SHP77 treated with DMSO at 0.1 percent for 48 hours (cell line): ENCODE results near the gene COMMD9.

Experiments
- DNase-seq: peaks from one replicate; lab custom pipeline; 2025; lab: John Stamatoyannopoulos, UW

The COMMD9 gene

GRCh38 chr11:36296884-36297543 lies 7.8 kb upstream of the COMMD9 start:
- DNase-seq = no peak

- DNase-seq = no peak
These were observed 6.7 kb upstream of the COMMD9 start, which contains the start of gene PRR5L for GRCh38 chr11:36295926-36296325. PRR5L (plus strand) TSS chr11:36296288; CDS start chr11:36401122, 104,834 bp downstream.

DNA sequence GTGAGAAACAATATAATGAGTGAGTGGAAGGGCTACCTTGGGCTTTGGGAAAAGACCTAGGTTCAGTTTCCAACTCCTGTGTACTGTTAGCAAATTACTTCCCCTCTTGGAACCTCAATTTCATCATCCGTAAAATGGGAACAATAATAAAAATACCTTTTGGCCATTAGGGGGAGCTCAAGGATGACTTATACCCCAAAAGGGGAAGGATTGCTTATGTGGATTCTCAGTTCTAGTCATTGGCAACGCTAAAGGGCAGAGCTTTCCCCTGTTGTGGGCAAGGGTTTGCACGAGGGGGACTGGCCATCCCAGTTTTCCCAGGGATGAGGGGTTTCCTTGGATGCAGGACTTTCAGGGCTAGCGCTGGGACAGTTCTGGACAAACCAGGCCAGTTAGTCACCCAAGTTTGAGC lies 3.1 kb upstream of the COMMD9 start:
- DNase-seq = no peak

- DNase-seq = no peak
These were observed 590 bp downstream of the COMMD9 start for GRCh38 chr11:36288442-36289225.

DNA sequence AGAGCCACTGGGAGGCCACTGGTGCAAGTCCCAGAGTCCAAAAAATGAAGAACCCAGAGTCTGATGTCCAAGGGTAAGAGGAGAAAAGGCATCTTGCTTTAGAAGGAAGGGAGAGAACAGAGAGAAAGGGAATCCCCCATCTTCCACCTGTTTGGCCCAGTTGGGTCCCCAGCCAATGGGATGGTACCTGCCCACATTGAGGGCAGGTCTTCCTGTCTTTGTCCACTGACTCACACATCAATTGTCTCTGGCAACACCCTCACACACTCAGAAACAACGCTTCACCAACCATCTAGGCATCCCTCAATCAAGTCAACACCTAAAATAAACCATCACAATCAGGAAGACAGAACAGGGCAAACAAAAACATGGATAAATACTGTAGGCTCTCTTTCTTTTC lies 6.3 kb downstream of the COMMD9 start:
- DNase-seq = no peak

DNA sequence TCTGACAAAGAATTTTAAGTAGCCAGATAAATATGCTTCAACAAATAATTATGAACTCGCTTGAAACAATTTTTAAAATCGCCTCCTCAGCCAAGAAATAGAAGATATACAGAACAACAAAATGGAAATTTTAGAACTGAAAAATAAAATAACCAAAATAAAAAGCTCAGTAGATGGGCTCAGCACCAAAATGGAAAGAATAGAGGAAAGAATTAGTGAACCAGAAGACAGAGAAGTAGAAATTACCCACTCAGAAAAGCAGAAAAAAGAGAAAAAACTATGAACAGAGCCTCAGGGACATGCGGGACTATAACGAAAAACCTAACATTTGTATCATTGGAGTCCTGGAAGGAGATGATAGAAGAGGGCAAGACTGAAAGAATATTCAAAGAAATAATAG lies 7.4 kb downstream of the COMMD9 start:
- no peak for DNase-seq

DNA sequence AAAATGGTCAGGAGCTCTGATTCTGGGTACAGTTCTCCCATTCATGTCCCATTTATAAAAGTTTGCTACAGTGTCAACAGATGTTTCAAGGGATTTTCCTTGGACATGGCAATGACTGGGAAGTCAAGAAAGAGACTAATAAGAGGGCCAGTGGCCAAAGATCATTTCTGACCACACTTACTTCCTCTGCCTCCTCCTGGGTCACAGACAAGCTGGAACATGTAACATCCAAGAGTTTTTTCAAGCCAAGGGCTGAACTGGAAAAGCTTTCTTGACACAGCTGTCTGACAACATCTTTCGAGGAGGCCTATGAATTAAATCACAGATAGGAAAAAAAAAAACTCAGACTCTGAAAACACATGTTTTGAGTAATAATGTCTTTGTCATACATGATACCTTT lies 8.7 kb downstream of the COMMD9 start:
- DNase-seq = no peak

DNA sequence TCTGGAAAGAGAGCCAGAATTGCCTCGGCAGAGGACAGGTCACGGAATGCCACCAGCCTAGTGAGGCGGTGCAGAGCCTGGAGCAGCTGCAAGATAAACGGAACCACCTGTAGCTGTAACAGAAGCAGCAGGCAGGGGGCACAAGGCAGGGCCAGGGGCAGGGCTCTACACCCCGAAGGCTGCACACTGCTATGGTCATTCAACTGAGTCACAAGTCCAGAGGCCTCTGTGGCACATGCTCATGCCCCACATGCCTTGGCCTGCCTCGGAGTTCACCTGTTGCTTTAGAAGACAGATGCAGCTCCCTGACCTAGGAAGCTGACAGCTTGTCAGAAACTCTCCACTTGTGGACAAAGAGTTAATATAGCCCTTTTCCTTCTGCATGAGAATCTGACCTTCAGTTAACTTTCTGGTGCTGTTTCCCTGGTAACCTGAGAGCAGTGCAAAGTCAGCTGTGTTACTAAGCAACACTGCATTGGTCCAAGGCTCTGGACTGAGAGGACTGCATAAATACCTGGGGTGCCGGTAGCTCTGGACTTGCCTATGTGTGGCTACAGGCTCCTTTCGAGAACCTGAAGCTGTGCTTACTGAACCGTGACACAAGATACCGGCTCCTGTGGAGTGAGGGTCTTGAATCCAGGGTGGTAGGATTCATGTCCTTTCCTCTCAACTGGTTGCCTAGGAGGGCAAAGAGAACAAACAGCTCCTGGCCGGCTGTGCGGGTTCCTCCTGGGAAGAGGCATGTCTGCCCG lies 10.5 kb downstream of the COMMD9 start:
- DNase-seq = no peak

- DNase-seq = no peak
These were observed 14.8 kb downstream of the COMMD9 start for GRCh38 chr11:36274414-36274813.

DNA sequence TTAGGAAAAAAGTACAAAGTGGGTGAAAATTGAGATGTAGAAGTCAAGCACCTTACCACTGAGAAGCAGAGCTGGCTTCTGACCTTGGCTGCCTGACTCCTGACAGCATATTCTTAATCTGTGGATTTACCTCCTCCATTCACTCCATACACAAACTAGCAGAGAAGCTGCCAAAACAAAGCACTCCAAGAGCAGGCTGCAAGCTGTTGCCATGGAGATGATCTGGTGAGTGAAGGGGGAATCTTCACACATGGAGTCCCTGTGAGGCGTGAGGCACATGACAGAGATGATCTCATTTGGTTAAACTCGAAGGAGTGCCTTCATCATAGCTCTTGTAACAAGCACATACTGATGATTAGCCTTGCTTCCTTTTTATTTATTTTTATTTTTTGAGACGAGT lies 16.1 kb downstream of the COMMD9 start:
- DNase-seq = peak; percentile 40

DNA sequence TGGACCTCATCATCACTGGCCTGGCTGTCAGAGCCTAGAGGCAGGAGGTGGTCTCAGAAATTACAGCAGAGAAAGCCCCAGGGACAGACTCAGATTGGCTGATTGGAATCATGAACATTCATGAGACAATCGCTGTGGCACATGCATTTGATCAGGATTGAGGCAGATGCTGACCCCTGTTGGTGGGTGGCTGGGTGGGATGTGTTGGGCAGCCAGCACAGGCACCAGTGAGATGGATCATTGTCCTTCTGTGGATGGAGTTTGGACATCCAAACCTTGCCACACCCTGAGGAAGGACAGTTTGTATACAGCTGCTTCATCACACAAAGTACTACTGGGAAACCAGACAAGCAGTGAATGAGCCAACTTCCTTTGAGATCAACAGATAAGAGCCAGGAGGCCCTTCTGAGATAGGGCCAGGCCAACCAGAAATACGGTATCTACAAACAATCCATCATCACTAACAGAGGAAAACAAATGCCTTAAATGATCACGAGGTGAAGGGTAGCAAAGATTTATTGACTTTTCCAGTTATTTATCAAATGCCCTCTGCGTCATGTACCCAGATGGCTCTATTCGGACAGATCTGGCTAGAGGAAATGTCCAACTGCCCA lies 17.3 kb downstream of the COMMD9 start:
- no peak for DNase-seq

DNA sequence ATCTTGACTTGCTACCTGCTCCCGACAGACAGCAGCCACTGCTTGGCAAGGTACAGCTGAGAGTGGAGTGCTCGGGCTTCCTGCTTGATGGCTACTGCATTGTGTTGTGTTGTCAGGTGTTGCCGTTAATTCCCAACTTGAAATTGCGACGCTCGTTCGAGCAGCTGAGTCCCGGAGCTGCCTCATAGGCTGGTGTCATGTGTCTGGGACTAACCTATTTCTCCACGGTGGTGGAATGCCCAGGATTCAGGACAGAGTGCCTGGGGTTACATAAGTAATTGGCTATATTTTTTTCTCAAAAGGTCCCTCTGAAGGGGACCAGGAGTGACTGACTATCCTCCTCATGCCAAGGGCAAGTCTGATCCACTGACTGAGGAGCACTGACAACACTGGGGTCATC lies 18.5 kb downstream of the COMMD9 start:
- DNase-seq = no peak

DNA sequence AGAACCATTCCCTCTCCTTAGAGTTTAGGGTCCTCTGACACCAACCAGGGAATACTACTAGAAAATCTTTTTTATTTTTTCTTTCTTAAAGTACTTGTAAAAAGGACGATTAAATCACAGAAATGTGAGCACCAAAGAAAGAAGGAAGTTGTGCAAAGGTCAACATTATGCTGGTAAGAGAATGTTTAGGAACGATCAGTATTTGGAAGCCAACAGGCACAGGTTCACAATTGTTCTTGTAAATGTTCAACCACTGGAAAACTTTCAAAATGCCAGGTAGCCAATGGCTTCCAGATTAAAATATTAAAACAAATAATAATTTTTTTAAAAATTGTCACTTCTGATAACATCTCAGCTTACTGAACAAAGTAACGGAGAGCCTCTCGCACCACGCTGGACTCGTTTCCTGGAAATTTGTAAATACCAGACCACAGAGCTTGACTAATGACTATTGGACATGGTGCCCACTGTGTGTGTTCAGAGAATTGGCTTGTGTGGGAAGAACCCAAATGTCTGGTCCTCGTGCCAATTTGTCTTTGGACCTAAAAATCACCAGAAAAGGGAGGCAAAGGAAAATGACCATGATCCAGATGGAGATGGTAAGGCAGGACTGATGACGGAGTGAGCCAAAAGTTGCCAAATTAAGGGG lies 20.8 kb downstream of the COMMD9 start:
- no peak for DNase-seq

- no peak for DNase-seq
These were observed 22.5 kb downstream of the COMMD9 start for GRCh38 chr11:36266767-36267166.

DNA sequence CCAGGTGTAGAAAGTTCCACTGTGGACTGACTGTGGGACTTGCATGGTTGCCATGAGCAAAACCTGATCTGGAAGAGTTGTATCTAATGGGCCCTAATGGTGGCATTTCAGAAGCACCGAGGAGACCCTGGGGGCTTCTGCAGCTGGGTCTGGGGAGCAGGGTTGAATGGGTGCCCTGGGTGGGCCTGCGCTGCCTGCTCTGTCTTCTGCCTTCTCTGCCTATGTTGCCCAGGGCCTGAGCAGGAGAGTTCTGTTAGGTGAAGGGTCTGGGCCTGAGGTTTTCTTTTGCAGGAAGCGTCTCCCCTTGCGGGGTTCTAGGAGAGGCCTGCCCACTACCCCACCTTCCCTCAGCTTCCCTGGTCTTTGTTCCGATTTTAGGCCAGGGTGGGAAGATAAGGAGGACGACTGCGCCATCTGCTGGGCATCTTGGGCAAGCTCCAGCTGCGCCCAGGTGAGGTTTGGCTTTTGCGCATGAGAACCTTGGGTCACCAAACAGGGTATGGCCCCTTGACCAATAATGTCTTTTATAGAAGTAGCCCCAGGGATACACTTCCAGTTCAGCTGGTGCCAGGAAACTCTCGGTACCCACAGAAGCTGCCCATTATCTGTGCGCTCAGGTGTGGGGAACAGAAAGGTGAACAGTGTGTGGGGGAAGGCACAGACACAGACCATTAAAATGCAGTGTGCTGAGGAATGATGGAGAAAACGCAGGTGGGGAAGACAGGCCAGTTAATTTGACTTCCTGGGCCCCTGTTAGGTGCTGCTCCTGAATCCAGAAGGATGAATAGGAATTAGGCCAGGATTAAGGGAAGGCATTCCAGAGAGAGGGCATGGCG lies 23.2 kb downstream of the COMMD9 start:
- peak; percentile 12 for DNase-seq

DNA sequence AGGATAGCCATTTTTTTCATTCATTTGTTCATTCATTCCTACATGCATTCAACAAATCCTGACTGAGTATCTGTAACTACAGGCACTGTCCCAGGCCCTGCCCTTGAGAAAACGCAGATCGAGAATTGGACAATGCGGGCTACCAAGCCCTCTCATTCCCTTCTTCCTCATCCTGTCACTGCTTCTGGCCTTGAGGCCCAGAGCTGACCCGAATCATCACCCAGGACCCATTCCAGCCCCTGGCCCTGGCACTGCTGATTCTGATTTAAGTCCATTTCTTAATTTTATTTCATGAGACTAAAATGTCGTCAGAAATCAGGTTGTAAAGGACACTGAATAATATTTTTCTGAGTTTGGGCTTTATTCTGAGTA lies 24.3 kb downstream of the COMMD9 start:
- no peak for DNase-seq

DNA sequence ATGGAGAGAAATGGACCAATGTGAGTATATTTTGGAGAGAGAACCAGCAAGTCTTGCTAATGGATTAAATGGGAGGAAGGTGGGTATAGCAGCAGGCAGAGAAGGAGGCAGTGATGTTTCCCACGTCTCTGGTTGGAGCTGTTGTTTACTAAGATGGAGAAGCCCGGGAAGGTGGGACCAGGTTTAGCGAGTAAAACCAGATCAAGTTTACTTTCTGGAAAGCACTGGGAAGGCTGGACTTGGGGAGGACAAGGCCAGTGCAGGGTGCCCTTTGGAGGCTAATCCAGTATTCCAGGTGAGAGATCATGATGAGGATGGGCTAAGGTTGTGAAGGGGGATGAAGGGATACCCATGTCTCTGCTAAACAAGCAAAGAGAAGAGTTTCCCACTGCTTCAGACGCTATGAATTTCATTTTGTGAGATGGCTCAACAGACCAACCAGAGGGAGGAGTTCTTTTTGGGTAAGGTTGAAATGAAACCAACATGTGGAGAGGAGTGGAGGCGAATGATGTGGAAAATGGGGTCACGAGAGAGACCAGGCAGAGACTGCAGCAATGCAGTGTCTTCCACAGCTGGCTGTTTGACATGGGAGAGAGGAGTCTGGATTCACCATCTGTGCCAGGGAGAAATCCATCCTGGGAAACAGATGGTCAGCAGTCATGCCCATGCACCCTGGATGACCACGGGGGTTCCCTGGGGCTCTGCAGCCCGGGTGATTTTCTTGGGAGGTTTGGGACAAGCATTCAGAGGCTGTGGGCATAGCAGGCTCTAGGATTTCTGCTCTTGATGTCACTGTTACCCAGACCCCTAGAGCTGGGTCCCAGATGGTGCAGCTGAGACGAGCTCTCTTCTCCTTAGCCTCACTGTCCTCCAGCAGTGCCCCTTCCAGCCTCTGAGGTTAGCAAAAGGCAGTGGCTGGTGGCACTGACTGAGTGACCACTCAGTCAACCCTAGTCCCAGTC lies 24.9 kb downstream of the COMMD9 start:
- DNase-seq = no peak

DNA sequence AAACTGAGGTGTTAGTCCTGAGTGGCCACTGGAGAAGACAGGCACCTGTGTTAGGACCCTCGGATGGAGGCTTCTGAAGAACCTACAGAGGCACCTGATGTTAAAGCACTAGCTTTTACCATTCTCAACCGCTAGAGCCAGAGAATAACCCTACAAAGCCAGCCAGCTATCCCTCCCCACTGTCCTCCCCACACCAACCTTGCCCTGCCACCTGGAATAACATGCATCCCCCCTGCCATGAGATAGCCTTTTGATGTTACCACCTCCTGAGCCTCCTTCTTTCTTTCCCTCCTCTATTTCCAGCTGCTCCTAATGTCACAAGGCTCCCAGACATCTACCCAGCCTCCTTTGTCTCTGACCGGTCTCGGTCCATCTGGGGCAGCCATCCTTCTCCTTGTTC lies 28.1 kb downstream of the COMMD9 start:
- DNase-seq = no peak

- DNase-seq = peak; percentile 59
These were observed 30.4 kb downstream of the COMMD9 start for GRCh38 chr11:36258730-36259360.
